ENCODE data around the gene SRRT. TPM values are rescaled to one million over a fixed set of nuclear protein-coding genes. Genes with fewer than 3 reads are reported as not detected.

The SRRT gene
- total and polyA plus RNA-seq, 4 experiments from 2014 or later: 37.8 to 272 (median 175) TPM

- POLR2A ChIA-PET (ENCODE audit: partially characterized antibody): interaction anchor here (0.6 to 6.2 kb wide), 5 partner anchors 9 to 343 kb away, joined by 3 to 243 read pairs (median 15); partner anchors contain the start of genes FBXO24, PLOD3, SLC12A9 and UFSP1
- Mint-ChIP-seq H3K9me3 (peaks cover 0 to 2% (median 0%) of the 10 kb centered on the region in 8 donors), H3K4me3 (peak overlapping the region; percentile 98 to 99 (median 99)), H3K27me3 (no peaks in the 10 kb centered on the region), H3K4me1 (peaks cover 24 to 50% (median 40%) of the 10 kb centered on the region in 4 donors), H3K36me3 (peaks cover 19 to 36% of the 10 kb centered on the region in 2 donors), H3K27ac (peak overlapping the region; percentile 96 to 99 (median 98))
- no peaks in the 10 kb centered on the region for H3K9me3 ChIP-seq (ENCODE audit: control insufficient read depth in 1 of 2, low read length in 2 of 2)
- CTCF ChIA-PET (ENCODE audit: partially characterized antibody): interaction anchor here (5.1 kb wide), 1 partner anchor 21 kb away, joined by 30 read pairs; the partner anchor contains the start of gene SLC12A9
- no peak for DNase-seq
- peaks cover 43% of the 10 kb centered on the region for H3K4me1 ChIP-seq (ENCODE audit: insufficient read depth, low read length)
- peak overlapping the region in 1 of 2 donors; percentile 99 for H3K4me3 ChIP-seq (ENCODE audit: low read length in 2 of 2)
- peak overlapping the region; percentile 91 for H3K27ac ChIP-seq (ENCODE audit: low read depth, low read length)
- no peaks in the 10 kb centered on the region for H3K27me3 ChIP-seq (ENCODE audit: insufficient read depth, low read length)
- intact Hi-C loops (cut with micrococcal nuclease): loop anchor here (1.0 kb wide), 1 partner anchor 21 kb away; the partner anchor contains the start of gene SLC12A9
- H3K36me3 ChIP-seq (ENCODE audit: insufficient read depth, low read length): no peaks in the 10 kb centered on the region
These were observed 1.2 kb upstream of the SRRT start for GRCh38 chr7:100873599-100874299.

GRCh38 chr7:100874300-100874576, 665 bp upstream of the SRRT start:
- Mint-ChIP-seq H3K9me3 (peaks cover 0 to 2% (median 0%) of the 10 kb centered on the region in 8 donors), H3K4me1 (peaks cover 25 to 55% (median 43%) of the 10 kb centered on the region in 4 donors), H3K27ac (peak overlapping the region; percentile 96 to 99 (median 98)), H3K36me3 (peaks cover 19 to 39% of the 10 kb centered on the region in 2 donors), H3K4me3 (peak overlapping the region; percentile 98 to 99 (median 99)), H3K27me3 (no peaks in the 10 kb centered on the region)
- ChIA-PET POLR2A (ENCODE audit: partially characterized antibody) (interaction anchor here (1.6 to 6.2 kb wide), 5 partner anchors 10 to 343 kb away, joined by 8 to 243 read pairs (median 15); partner anchors contain the start of genes PLOD3, SLC12A9, TRIM56 and UFSP1), CTCF (ENCODE audit: partially characterized antibody) (interaction anchor here (1.3 to 5.1 kb wide), 2 partner anchors 9 to 22 kb away, joined by 3 to 30 read pairs; partner anchors contain the start of gene SLC12A9)
- H3K36me3 ChIP-seq (ENCODE audit: insufficient read depth, low read length): no peaks in the 10 kb centered on the region
- H3K27ac ChIP-seq (ENCODE audit: low read depth, low read length): peak overlapping the region; percentile 91
- no peaks in the 10 kb centered on the region for H3K9me3 ChIP-seq (ENCODE audit: control insufficient read depth in 1 of 2, low read length in 2 of 2)
- H3K4me1 ChIP-seq (ENCODE audit: insufficient read depth, low read length): peaks cover 48% of the 10 kb centered on the region
- no peak for DNase-seq
- intact Hi-C loops (cut with micrococcal nuclease): loop anchor here (1.0 kb wide), 1 partner anchor 22 kb away; the partner anchor contains the start of gene SLC12A9
- H3K4me3 ChIP-seq (ENCODE audit: low read length in 2 of 2): peak overlapping the region; percentile 84 to 99
- no peaks in the 10 kb centered on the region for H3K27me3 ChIP-seq (ENCODE audit: insufficient read depth, low read length)

GRCh38 chr7:100875356-100875751, 451 bp downstream of the SRRT start:
- H3K4me3 ChIP-seq (ENCODE audit: low read length in 2 of 2): peak overlapping the region; percentile 92 to 99
- peaks cover 4% of the 10 kb centered on the region for H3K36me3 ChIP-seq (ENCODE audit: insufficient read depth, low read length)
- H3K4me1 ChIP-seq (ENCODE audit: insufficient read depth, low read length): peaks cover 49% of the 10 kb centered on the region
- H3K36me3 Mint-ChIP-seq: peaks cover 26 to 47% of the 10 kb centered on the region in 2 donors
- no peaks in the 10 kb centered on the region for H3K9me3 ChIP-seq (ENCODE audit: control insufficient read depth in 1 of 2, low read length in 2 of 2)
- peaks cover 0 to 2% (median 0%) of the 10 kb centered on the region in 8 donors for H3K9me3 Mint-ChIP-seq
- peak overlapping the region; percentile 96 to 99 (median 98) for H3K27ac Mint-ChIP-seq
- H3K4me3 Mint-ChIP-seq: peak overlapping the region; percentile 98 to 99 (median 99)
- peak in 4 of 5 donors; percentile 24 to 64 (median 38) for DNase-seq
- ChIA-PET POLR2A (ENCODE audit: partially characterized antibody) (interaction anchor here (0.6 to 6.2 kb wide), 23 partner anchors 8 to 956 kb away, joined by 3 to 243 read pairs (median 6); partner anchors contain the start of genes ACHE, AGFG2, FBXO24 and FIS1), CTCF (ENCODE audit: partially characterized antibody) (interaction anchor here (0.5 to 5.1 kb wide), 7 partner anchors 10 to 442 kb away, joined by 3 to 30 read pairs (median 4); partner anchors contain the start of genes PLOD3, SLC12A9 and UFSP1)
- intact Hi-C loops (cut with micrococcal nuclease): loop anchor here (1.0 kb wide), 1 partner anchor 12 kb away; no protein-coding TSS in a partner anchor
- H3K27me3 ChIP-seq (ENCODE audit: insufficient read depth, low read length): no peaks in the 10 kb centered on the region
- peaks cover 29 to 64% (median 51%) of the 10 kb centered on the region in 4 donors for H3K4me1 Mint-ChIP-seq
- H3K27ac ChIP-seq (ENCODE audit: low read depth, low read length): peak overlapping the region; percentile 91
- no peaks in the 10 kb centered on the region for H3K27me3 Mint-ChIP-seq

- no peaks in the 10 kb centered on the region for H3K27me3 ChIP-seq (ENCODE audit: insufficient read depth, low read length)
- no peak overlapping the region for H3K27ac ChIP-seq (ENCODE audit: low read depth, low read length)
- H3K9me3 ChIP-seq (ENCODE audit: control insufficient read depth in 1 of 2, low read length in 2 of 2): no peaks in the 10 kb centered on the region
- peaks cover 33 to 70% (median 53%) of the 10 kb centered on the region in 4 donors for H3K4me1 Mint-ChIP-seq
- peaks cover 27% of the 10 kb centered on the region for H3K36me3 ChIP-seq (ENCODE audit: insufficient read depth, low read length)
- DNase-seq: no peak
- H3K27ac Mint-ChIP-seq: peak overlapping the region in 6 of 7 donors; percentile 9 to 75 (median 42)
- peaks cover 51% of the 10 kb centered on the region for H3K4me1 ChIP-seq (ENCODE audit: insufficient read depth, low read length)
- H3K27me3 Mint-ChIP-seq: no peaks in the 10 kb centered on the region
- peaks cover 38 to 58% of the 10 kb centered on the region in 2 donors for H3K36me3 Mint-ChIP-seq
- ChIA-PET CTCF (ENCODE audit: partially characterized antibody) (interaction anchor here (1.1 kb wide), 1 partner anchor 11 kb away, joined by 5 read pairs; the partner anchor contains the start of gene UFSP1), POLR2A (ENCODE audit: partially characterized antibody) (interaction anchor here (6.2 kb wide), 1 partner anchor 9 kb away, joined by 243 read pairs; the partner anchor contains the start of gene UFSP1)
- peak overlapping the region in 5 of 8 donors; percentile 0 to 31 (median 17) for H3K4me3 Mint-ChIP-seq
- peaks cover 0 to 4% (median 0%) of the 10 kb centered on the region in 8 donors for H3K9me3 Mint-ChIP-seq
- intact Hi-C loops (cut with micrococcal nuclease): no loop called here
- no peak overlapping the region for H3K4me3 ChIP-seq (ENCODE audit: low read length in 2 of 2)
These were observed 3.1 kb downstream of the SRRT start for GRCh38 chr7:100878013-100878412.

- H3K27ac Mint-ChIP-seq: peak overlapping the region in 5 of 7 donors; percentile 42 to 82 (median 78)
- H3K27me3 Mint-ChIP-seq: no peaks in the 10 kb centered on the region
- H3K4me3 ChIP-seq (ENCODE audit: low read length in 2 of 2): no peak overlapping the region
- peaks cover 39 to 65% of the 10 kb centered on the region in 2 donors for H3K36me3 Mint-ChIP-seq
- H3K27me3 ChIP-seq (ENCODE audit: insufficient read depth, low read length): no peaks in the 10 kb centered on the region
- peaks cover 34% of the 10 kb centered on the region for H3K36me3 ChIP-seq (ENCODE audit: insufficient read depth, low read length)
- H3K4me1 Mint-ChIP-seq: peaks cover 36 to 72% (median 53%) of the 10 kb centered on the region in 4 donors
- intact Hi-C loops (cut with micrococcal nuclease): no loop called here
- CTCF ChIA-PET (ENCODE audit: partially characterized antibody): no interaction called here
- DNase-seq: no peak
- H3K9me3 ChIP-seq (ENCODE audit: control insufficient read depth in 1 of 2, low read length in 2 of 2): no peaks in the 10 kb centered on the region
- POLR2A ChIA-PET (ENCODE audit: partially characterized antibody): interaction anchor here (6.2 kb wide), 1 partner anchor 8 kb away, joined by 243 read pairs; the partner anchor contains the start of gene UFSP1
- no peak overlapping the region for H3K27ac ChIP-seq (ENCODE audit: low read depth, low read length)
- peaks cover 0 to 4% (median 0%) of the 10 kb centered on the region in 8 donors for H3K9me3 Mint-ChIP-seq
- H3K4me3 Mint-ChIP-seq: peak overlapping the region in 4 of 8 donors; percentile 14 to 60 (median 46)
- H3K4me1 ChIP-seq (ENCODE audit: insufficient read depth, low read length): peaks cover 51% of the 10 kb centered on the region
These were observed 3.8 kb downstream of the SRRT start for GRCh38 chr7:100878685-100879084.

- intact Hi-C loops (cut with micrococcal nuclease): no loop called here
- peaks cover 48 to 73% of the 10 kb centered on the region in 2 donors for H3K36me3 Mint-ChIP-seq
- Histone ChIP-seq H3K27me3 (ENCODE audit: insufficient read depth, low read length) (no peaks in the 10 kb centered on the region), H3K27ac (ENCODE audit: low read depth, low read length) (no peak overlapping the region), H3K36me3 (ENCODE audit: insufficient read depth, low read length) (peaks cover 45% of the 10 kb centered on the region), H3K9me3 (ENCODE audit: control insufficient read depth in 1 of 2, low read length in 2 of 2) (no peaks in the 10 kb centered on the region), H3K4me1 (ENCODE audit: insufficient read depth, low read length) (peaks cover 47% of the 10 kb centered on the region), H3K4me3 (ENCODE audit: low read length in 2 of 2) (no peak overlapping the region)
- CTCF ChIA-PET (ENCODE audit: partially characterized antibody): no interaction called here
- peak overlapping the region in 2 of 8 donors; percentile 13 to 67 for H3K4me3 Mint-ChIP-seq
- DNase-seq: no peak
- H3K4me1 Mint-ChIP-seq: peaks cover 33 to 68% (median 49%) of the 10 kb centered on the region in 4 donors
- H3K9me3 Mint-ChIP-seq: peaks cover 0 to 5% (median 0%) of the 10 kb centered on the region in 8 donors
- POLR2A ChIA-PET (ENCODE audit: partially characterized antibody): no interaction called here
- H3K27ac Mint-ChIP-seq: peak overlapping the region in 6 of 7 donors; percentile 13 to 89 (median 46)
- no peaks in the 10 kb centered on the region for H3K27me3 Mint-ChIP-seq
These were observed 4.9 kb downstream of the SRRT start for GRCh38 chr7:100879685-100880261.
